Right lobe of liver (tissue), 6 donors: Measurements from ENCODE around the gene FAM135A. TPM values are rescaled to one million over a fixed set of nuclear protein-coding genes. Genes with fewer than 3 reads are reported as not detected.

Experiments
- ATAC-seq, 4 donors: fragments of 200-7000 bp; cut with Tn5 transposase; one replicate each; pipeline ENCODE4 v1.9.1; 2020; ENCODE audit warnings: mild to moderate bottlenecking in 4 of 4, moderate library complexity in 4 of 4
- DNase-seq, 3 donors: peaks; one replicate each; pipeline ENCODE4 v3.0.0-alpha.2; 2020
- H3K27ac ChIP-seq, 3 donors: fragments of 200-600 bp; one replicate each; pipeline ENCODE4 v1.8.0; 2022
- H3K27me3 ChIP-seq, 2 donors: fragments of 200-600 bp; one replicate each; pipeline ENCODE4 v1.8.0; 2022
- H3K36me3 ChIP-seq, 4 donors: fragments of 200-600 bp; sonication (generic) in 1 of 4; one replicate each; pipeline versions ENCODE4 v1.5.1 to v1.8.0; 2017 to 2022; ENCODE audit warnings: control low read depth in 1 of 4
- H3K4me1 ChIP-seq, 4 donors: fragments of 200-600 bp; sonication (generic) in 1 of 4; one replicate each; pipeline versions ENCODE4 v1.5.1 to v1.8.0; 2017 to 2022; ENCODE audit warnings: control low read depth in 1 of 4
- H3K4me3 ChIP-seq, 3 donors: fragments of 200-600 bp; one replicate each; pipeline ENCODE4 v1.8.0; 2022
- H3K9me3 ChIP-seq, 4 donors: fragments of 200-600 bp; sonication (generic) in 1 of 4; one replicate each; pipeline versions ENCODE4 v1.5.1 to v1.8.0; 2017 to 2022; ENCODE audit warnings: control low read depth in 1 of 4
- POLR2A ChIP-seq: fragments of 450-650 bp; IDR thresholded peaks from one replicate; pipeline ENCODE4 v1.6.1; 2017; ENCODE audit warnings: antibody characterized with exemption, mild to moderate bottlenecking
- WGBS: methylation state at CpG from one replicate; pipeline ENCODE4 v1.1.6; 2018; ENCODE audit warnings: low coverage, low lambda C conversion rate; ENCODE audit not compliant: insufficient coverage; ENCODE audit errors: missing lambda C conversion rate; 5-methylcytosine and 5-hydroxymethylcytosine counted together
- intact Hi-C, 2 donors: fragments of 100-400 bp; cut with DNase I; formaldehyde crosslinking; loops; one replicate each; pipeline versions ENCODE4 v1.11.2 to v1.14.1; 2022
- total RNA-seq, 6 experiments: library from RNA; depleted of rRNA in 2 of 6; stranded (reverse); fragments of >200 nt in 2 of 6; fragmentation: NEBNext Ultra II Directional in 3 of 6; extraction: Animal tissue kit (Norgen Biotek cat#: 25700) in 3 of 6; gene quantifications; one replicate each; pipeline versions ENCODE4 v1.1.0 to v1.2.4, GENCODE V29; 2016 to 2023
- TF ChIP-seq, protein P1 (sequence below), 4 donors: fragments of 200-600 bp in 3 of 4; fragments of 450-650 bp in 1 of 4; IDR thresholded peaks; one replicate each; pipeline versions ENCODE4 v1.5.1 to v1.8.0; 2016 to 2022; ENCODE audit warnings: antibody characterized with exemption in 4 of 4, mild to moderate bottlenecking in 2 of 4
- donor health status: DM: no; HTN: yes; CAD: no.
- donor health status: DM: no; HTN: no; CAD: no.
- donor health status: DM: no; HTN: no; CAD: no.
- donor health status: DM: no; HTN: yes; CAD: no.
- donor health status: DM: no; HTN: yes; CAD: no.

Gene FAM135A
- total RNA-seq, 6 experiments from 2014 or later = 3.9 to 17.0 (median 8.0) TPM

DNA sequence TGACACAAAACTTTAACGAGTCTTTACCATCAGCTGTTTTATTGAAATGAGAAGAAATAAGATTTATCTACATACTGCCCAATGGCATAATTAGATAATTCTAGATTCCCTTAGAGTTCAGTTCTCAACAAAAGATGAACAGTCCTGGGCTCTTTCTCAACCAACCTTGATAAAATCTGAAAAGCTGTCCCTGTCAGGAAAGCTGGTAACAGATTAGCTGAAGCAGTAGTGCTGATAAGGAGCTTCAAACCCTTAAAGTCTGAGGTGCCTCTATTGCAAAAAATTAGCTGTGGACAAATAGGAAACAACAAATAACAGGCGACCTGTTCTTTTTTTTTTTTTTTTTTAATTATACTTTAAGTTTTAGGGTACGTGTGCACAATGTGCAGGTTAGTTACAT is 35.9 kb upstream of the FAM135A start:
- DNase-seq (no peak), ATAC-seq (no peak)

DNA sequence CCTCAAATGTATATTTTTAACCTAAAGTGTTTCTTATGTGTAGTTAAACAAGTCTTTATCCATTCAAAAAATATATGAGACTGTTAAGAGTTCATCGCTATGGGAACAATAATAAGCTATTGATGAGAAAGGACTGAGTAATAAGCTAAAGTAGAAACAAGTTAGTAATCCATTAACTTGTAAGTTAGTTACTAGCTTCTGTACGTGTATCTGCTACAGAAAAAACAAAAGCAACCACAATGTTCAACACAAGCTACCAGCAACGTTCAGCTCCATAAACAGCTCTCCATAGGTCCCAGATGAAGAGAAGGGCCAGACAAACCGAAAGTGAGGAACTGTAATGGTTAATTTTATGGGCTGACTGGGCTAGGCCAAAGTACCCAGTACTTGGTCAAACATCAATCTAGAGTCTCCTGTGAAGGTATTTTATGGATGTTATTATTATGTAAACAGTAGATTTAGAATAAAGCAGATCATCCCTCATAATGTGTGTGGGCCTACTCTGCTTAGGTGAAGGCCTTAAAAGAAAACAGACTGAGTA is 33.8 kb upstream of the FAM135A start:
- H3K27ac ChIP-seq = no peak overlapping the region

More for the DNA sequence above, 35.9 kb upstream of the FAM135A start:
- TF ChIP-seq, protein P1, sequence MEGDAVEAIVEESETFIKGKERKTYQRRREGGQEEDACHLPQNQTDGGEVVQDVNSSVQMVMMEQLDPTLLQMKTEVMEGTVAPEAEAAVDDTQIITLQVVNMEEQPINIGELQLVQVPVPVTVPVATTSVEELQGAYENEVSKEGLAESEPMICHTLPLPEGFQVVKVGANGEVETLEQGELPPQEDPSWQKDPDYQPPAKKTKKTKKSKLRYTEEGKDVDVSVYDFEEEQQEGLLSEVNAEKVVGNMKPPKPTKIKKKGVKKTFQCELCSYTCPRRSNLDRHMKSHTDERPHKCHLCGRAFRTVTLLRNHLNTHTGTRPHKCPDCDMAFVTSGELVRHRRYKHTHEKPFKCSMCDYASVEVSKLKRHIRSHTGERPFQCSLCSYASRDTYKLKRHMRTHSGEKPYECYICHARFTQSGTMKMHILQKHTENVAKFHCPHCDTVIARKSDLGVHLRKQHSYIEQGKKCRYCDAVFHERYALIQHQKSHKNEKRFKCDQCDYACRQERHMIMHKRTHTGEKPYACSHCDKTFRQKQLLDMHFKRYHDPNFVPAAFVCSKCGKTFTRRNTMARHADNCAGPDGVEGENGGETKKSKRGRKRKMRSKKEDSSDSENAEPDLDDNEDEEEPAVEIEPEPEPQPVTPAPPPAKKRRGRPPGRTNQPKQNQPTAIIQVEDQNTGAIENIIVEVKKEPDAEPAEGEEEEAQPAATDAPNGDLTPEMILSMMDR (IDR thresholded peaks at IDR 0.05) = no peak
- no peak for TF ChIP-seq POLR2A
- Histone ChIP-seq H3K4me3 (no peak overlapping the region), H3K27me3 (no peaks in the 10 kb centered on the region), H3K27ac (no peak overlapping the region), H3K36me3 (no peaks in the 10 kb centered on the region), H3K9me3 (no peaks in the 10 kb centered on the region), H3K4me1 (no peaks in the 10 kb centered on the region)
- 32% methylated on average over 2 of the region's 3 CpGs for WGBS
- intact Hi-C loops = no loop called here

DNA sequence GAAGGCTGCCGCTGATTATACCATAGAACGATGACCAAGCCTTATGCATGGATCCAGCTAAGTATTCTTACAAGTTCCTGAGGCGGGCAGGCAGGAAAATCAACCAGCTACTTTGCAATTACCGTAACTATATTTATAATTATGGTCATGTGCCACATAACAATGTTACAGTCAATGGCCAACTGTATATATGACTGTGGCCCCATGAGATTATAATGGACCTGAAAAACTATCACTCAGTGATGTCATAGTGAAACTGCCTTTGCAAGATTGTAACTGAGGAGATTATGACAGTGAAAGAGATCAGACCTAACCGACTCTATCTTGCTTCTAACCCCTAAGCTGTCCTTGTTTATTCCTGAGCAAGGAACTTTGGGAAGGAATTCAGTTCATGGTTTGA is 33.1 kb upstream of the FAM135A start:
- ATAC-seq (no peak), DNase-seq (no peak)
- TF ChIP-seq, protein P1 (IDR thresholded peaks at IDR 0.05) = no peak
- no peak for TF ChIP-seq POLR2A
- H3K36me3 ChIP-seq = no peaks in the 10 kb centered on the region
- H3K4me3 ChIP-seq = no peak overlapping the region
- H3K9me3 ChIP-seq = no peaks in the 10 kb centered on the region
- H3K27me3 ChIP-seq = no peaks in the 10 kb centered on the region
- no peak overlapping the region for H3K27ac ChIP-seq
- intact Hi-C loops = no loop called here
- 87% methylated on average over 5 of the region's 5 CpGs for WGBS
- no peaks in the 10 kb centered on the region for H3K4me1 ChIP-seq

More for the DNA sequence above, 33.8 kb upstream of the FAM135A start:
- no peaks in the 10 kb centered on the region for H3K27me3 ChIP-seq
- no peaks in the 10 kb centered on the region for H3K4me1 ChIP-seq
- 65% methylated on average over 4 of the region's 4 CpGs for WGBS
- ATAC-seq = no peak
- no peak for DNase-seq
- intact Hi-C loops = no loop called here
- H3K36me3 ChIP-seq = no peaks in the 10 kb centered on the region
- no peaks in the 10 kb centered on the region for H3K9me3 ChIP-seq
- TF ChIP-seq, protein P1 (IDR thresholded peaks at IDR 0.05) = no peak
- H3K4me3 ChIP-seq = no peak overlapping the region

DNA sequence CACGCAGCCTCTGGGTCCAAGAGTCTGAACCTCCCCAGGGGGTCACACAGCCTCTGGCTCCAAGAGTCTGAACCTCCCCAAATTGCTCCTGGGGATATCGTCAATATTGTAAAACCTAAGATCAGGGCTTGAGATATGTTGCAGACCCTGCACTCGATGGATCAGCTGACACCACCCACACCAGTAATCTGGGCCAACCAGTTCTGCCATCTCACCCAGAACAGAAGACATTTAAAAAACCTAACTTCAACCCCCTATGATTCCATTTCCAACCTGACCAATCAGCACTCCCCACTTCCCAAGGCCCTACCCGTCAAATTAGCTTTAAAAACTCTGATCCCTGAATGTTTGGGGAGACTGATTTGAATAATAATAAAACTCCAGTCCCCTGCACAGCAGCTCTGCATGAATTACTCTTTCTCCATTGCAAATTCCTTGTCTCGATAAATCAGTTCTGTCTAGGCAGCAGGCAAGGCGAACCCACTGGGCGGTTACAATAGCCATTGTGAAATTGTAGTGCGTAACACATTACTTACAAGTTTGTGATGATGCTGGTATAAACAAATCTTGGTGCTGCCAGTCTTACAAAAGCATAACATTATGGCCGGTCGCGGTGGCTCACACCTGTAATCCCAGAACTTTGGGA is 32.4 kb upstream of the FAM135A start:
- DNase-seq (no peak), ATAC-seq (no peak)
- H3K9me3 ChIP-seq = no peaks in the 10 kb centered on the region
- no peak for TF ChIP-seq POLR2A
- TF ChIP-seq, protein P1 (IDR thresholded peaks at IDR 0.05) = no peak
- H3K4me1 ChIP-seq = no peaks in the 10 kb centered on the region
- H3K27me3 ChIP-seq = no peaks in the 10 kb centered on the region
- H3K27ac ChIP-seq = no peak overlapping the region
- no peaks in the 10 kb centered on the region for H3K36me3 ChIP-seq
- no peak overlapping the region for H3K4me3 ChIP-seq
- intact Hi-C loops = no loop called here
- WGBS = 91% methylated on average over 9 of the region's 11 CpGs
